Coronary artery (tissue), 2 donors: ENCODE results near the gene EPHA3.

Experiments used
- DNase-seq: peaks from one replicate; pipeline ENCODE4 v3.0.0-alpha.2; 2017; ENCODE audit warnings: low spot score
- H3K27ac ChIP-seq, 2 donors: fragments of 200-600 bp; sonication (generic); one replicate each; pipeline ENCODE4 v1.5.1; 2016 to 2019
- H3K4me3 ChIP-seq: fragments of 200-600 bp; sonication (generic); 2 replicates; pipeline ENCODE4 v1.5.1; 2016; ENCODE audit warnings: mild to moderate bottlenecking, moderate library complexity
- CTCF ChIP-seq: fragments of 200-600 bp; sonication (generic); IDR thresholded peaks from one replicate; pipeline ENCODE4 v1.5.1; 2019; ENCODE audit warnings: antibody characterized with exemption

Gene EPHA3

GRCh38 chr3:89139870-89140269, 32.4 kb downstream of the EPHA3 start:
- no peak overlapping the region for H3K27ac ChIP-seq
- TF ChIP-seq CTCF, result no peak
- no peak for DNase-seq
- no peak overlapping the region for H3K4me3 ChIP-seq

- no peak for DNase-seq
- no peak overlapping the region for H3K27ac ChIP-seq
- TF ChIP-seq CTCF, result no peak
- H3K4me3 ChIP-seq, result no peak overlapping the region
Measured at GRCh38 chr3:89144080-89144479, 36.7 kb downstream of the EPHA3 start.

- no peak overlapping the region for H3K4me3 ChIP-seq
- H3K27ac ChIP-seq, result no peak overlapping the region
- TF ChIP-seq CTCF, result no peak
- DNase-seq, result no peak
Measured at GRCh38 chr3:89145995-89146394, 38.6 kb downstream of the EPHA3 start.

GRCh38 chr3:89154416-89154815, 47.0 kb downstream of the EPHA3 start:
- DNase-seq, result no peak
- no peak for TF ChIP-seq CTCF
- no peak overlapping the region for H3K27ac ChIP-seq
- no peak overlapping the region for H3K4me3 ChIP-seq

GRCh38 chr3:89155811-89156210, 48.4 kb downstream of the EPHA3 start:
- no peak for DNase-seq
- Histone ChIP-seq H3K27ac (no peak overlapping the region), H3K4me3 (peak overlapping the region; percentile 47)
- no peak for TF ChIP-seq CTCF

GRCh38 chr3:89157575-89157974, 50.2 kb downstream of the EPHA3 start:
- TF ChIP-seq CTCF, result no peak
- H3K27ac ChIP-seq, result no peak overlapping the region
- H3K4me3 ChIP-seq, result no peak overlapping the region
- no peak for DNase-seq

GRCh38 chr3:89159605-89160004, 52.2 kb downstream of the EPHA3 start:
- TF ChIP-seq CTCF, result no peak
- no peak overlapping the region for H3K4me3 ChIP-seq
- no peak overlapping the region for H3K27ac ChIP-seq
- no peak for DNase-seq
